ENCODE measurements around the gene IFI27L2.

DNA sequence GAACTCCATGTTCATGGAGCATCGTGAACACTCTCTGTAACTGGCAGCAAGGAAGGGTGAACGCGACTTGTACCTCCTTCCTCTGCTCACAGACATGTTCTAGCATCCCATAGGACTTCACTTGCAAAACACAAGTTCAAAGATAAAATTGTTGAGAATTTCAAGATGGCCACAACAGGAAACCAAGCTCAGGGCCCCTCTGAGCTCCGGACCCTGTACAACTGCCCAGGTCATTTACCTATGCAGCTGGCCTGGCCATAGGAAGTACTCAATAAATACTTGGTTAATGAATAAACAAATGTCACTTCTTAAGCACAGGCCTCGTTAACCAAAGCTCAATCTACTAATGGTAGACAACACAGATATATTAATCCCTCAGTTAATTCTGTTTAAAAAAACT, 33.1 kb upstream of the IFI27L2 start:
- TF ChIP-seq POLR2A (IDR thresholded peaks at IDR 0.05) (no peak), CTCF (IDR thresholded peaks at IDR 0.05) (no peak)
